Fibroblast of lung (primary cell): Measurements from ENCODE around the gene EGR4. TPM values are rescaled to one million over a fixed set of nuclear protein-coding genes. Genes with fewer than 3 reads are reported as not detected.

Experiments
- DNase-seq, 2 donors: peaks; one replicate each; pipeline versions ENCODE4 v3.0.0 to v3.0.0-alpha.2; 2010; ENCODE audit warnings: low read depth in 2 of 2
- H2AFZ ChIP-seq: 2 replicates; pipeline ENCODE4 v1.5.1; 2012; ENCODE audit warnings: low read length, control low read depth, inconsistent platforms
- H3K27ac ChIP-seq: 2 replicates; pipeline ENCODE4 v1.5.1; 2011; ENCODE audit warnings: low read length, control low read depth; ENCODE audit not compliant: insufficient read depth
- H3K27me3 ChIP-seq: 2 replicates; pipeline ENCODE4 v1.5.1; 2011; ENCODE audit warnings: mild to moderate bottlenecking, low read length; ENCODE audit not compliant: control insufficient read depth, insufficient read depth
- H3K36me3 ChIP-seq: 2 replicates; pipeline ENCODE4 v1.5.1; 2011; ENCODE audit warnings: low read length; ENCODE audit not compliant: control insufficient read depth, insufficient read depth
- H3K4me1 ChIP-seq: 2 replicates; pipeline ENCODE4 v1.5.1; 2011; ENCODE audit warnings: low read length; ENCODE audit not compliant: control insufficient read depth, insufficient read depth; ENCODE audit errors: extremely low read depth
- H3K4me2 ChIP-seq: 2 replicates; pipeline ENCODE4 v1.5.1; 2011; ENCODE audit warnings: low read length, control low read depth; ENCODE audit not compliant: insufficient read depth; ENCODE audit errors: extremely low read depth
- H3K4me3 ChIP-seq, 4 experiments: fragments of 200-600 bp in 1 of 4; sonication (generic) in 1 of 4; replicated peaks in 1 of 4; 2 replicates each; pipeline ENCODE4 v1.5.1; 2011 to 2016; ENCODE audit warnings: low read length in 4 of 4, low read depth in 3 of 4, mild to moderate bottlenecking in 3 of 4, control low read depth in 2 of 4, inconsistent platforms in 1 of 4, mixed read lengths in 1 of 4; ENCODE audit not compliant: insufficient read depth in 1 of 4; ENCODE audit errors: control extremely low read depth in 1 of 4
- H3K79me2 ChIP-seq: 2 replicates; pipeline ENCODE4 v1.5.1; 2012; ENCODE audit warnings: mild to moderate bottlenecking, low read length, inconsistent platforms; ENCODE audit not compliant: control insufficient read depth, insufficient read depth
- H3K9ac ChIP-seq: 2 replicates; pipeline ENCODE4 v1.5.1; 2011; ENCODE audit warnings: mild to moderate bottlenecking, low read length, control low read depth; ENCODE audit not compliant: insufficient read depth
- H3K9me3 ChIP-seq: 2 replicates; pipeline ENCODE4 v1.5.1; 2012; ENCODE audit warnings: low read depth, low read length; ENCODE audit not compliant: control insufficient read depth, insufficient read depth
- H4K20me1 ChIP-seq: 2 replicates; pipeline ENCODE4 v1.5.1; 2011; ENCODE audit warnings: low read length; ENCODE audit not compliant: control insufficient read depth, insufficient read depth; ENCODE audit errors: extremely low read depth
- EZH2 ChIP-seq: IDR thresholded peaks from 2 replicates; pipeline ENCODE4 v1.5.1; 2012; ENCODE audit warnings: low read length, control low read depth, mild to moderate bottlenecking; ENCODE audit errors: missing control alignments
- polyA plus RNA-seq, 2 donors: library from polyadenylated mRNA; depleted of rRNA in 1 of 2; stranded (reverse) in 1 of 2; unstranded in 1 of 2; fragments of >200 nt; gene quantifications; 2 replicates each; pipeline ENCODE4 v1.2.1, GENCODE V29; 2011 to 2012; ENCODE audit warnings: missing spikeins in 1 of 2
- total RNA-seq: library from RNA; depleted of rRNA; stranded (reverse); fragments of >200 nt; gene quantifications from 2 replicates; pipeline ENCODE4 v1.2.1, GENCODE V29; 2014
- TF ChIP-seq, protein P1 (sequence below), 2 donors: IDR thresholded peaks in 1 of 2; conservative IDR thresholded peaks in 1 of 2; 1 replicate in 1 of 2; 2 replicates in 1 of 2; pipeline ENCODE4 v1.5.1; 2011 to 2012; ENCODE audit warnings: low read length in 2 of 2, control low read depth in 1 of 2, inconsistent platforms in 1 of 2, low read depth in 1 of 2, mild to moderate bottlenecking in 1 of 2

Gene EGR4
- total and polyA plus RNA-seq, 2 donors (not counting 1 experiment from before 2014, with no cell fraction given), result not detected

DNA sequence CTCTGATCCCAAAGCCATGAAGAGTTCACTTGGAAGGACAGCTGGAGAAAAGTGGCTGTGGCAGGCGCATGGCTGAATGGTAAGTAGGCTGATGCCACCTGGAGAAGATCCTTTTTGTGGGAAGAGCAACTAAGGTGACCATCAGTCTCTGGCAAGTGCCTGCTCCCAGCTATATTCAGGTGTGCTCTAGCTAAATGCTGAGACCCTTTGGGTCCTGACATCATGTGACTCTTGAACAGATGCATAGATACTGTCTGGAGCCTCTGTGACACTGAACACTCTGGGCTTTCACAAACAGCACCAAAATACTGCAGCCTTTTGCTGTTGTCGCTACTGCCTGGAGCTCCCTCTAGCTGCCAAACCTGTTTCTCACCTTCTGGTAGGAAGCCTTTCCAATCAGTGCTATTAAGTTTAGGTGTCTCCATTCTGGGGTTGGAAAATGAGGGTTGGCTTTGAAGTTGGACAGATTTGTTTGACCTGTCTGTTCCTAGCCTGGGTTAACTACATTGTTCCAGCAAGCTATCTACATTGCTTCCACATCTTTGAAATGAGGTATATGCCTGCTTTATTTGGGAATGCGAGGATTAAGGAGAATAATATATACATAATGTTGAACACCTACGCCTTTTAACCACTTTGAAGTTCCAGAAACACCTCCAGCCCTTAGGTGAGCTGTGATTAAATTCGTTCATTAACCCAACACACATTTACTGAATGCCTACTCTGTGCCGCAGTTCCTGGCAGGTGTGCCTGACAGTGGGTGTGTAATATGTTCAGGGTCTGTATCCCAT is 3.1 kb downstream of the EGR4 start:
- no peak overlapping the region for H3K4me2 ChIP-seq
- no peak overlapping the region for H2AFZ ChIP-seq
- TF ChIP-seq, protein P1, sequence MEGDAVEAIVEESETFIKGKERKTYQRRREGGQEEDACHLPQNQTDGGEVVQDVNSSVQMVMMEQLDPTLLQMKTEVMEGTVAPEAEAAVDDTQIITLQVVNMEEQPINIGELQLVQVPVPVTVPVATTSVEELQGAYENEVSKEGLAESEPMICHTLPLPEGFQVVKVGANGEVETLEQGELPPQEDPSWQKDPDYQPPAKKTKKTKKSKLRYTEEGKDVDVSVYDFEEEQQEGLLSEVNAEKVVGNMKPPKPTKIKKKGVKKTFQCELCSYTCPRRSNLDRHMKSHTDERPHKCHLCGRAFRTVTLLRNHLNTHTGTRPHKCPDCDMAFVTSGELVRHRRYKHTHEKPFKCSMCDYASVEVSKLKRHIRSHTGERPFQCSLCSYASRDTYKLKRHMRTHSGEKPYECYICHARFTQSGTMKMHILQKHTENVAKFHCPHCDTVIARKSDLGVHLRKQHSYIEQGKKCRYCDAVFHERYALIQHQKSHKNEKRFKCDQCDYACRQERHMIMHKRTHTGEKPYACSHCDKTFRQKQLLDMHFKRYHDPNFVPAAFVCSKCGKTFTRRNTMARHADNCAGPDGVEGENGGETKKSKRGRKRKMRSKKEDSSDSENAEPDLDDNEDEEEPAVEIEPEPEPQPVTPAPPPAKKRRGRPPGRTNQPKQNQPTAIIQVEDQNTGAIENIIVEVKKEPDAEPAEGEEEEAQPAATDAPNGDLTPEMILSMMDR (conservative IDR thresholded peaks at IDR 0.05 in 1 of 2, IDR thresholded peaks at IDR 0.05 in 1 of 2; ENCODE audit: low read depth in 1 of 2, low read length in 2 of 2), result peak; percentile 45 to 78
- TF ChIP-seq EZH2, result peak; percentile 66
- no peaks in the 10 kb centered on the region for H3K4me1 ChIP-seq
- H4K20me1 ChIP-seq, result no peaks in the 10 kb centered on the region
- no peak overlapping the region for H3K4me3 ChIP-seq
- H3K36me3 ChIP-seq, result no peaks in the 10 kb centered on the region
- H3K9ac ChIP-seq, result no peak overlapping the region
- peaks cover 56% of the 10 kb centered on the region for H3K27me3 ChIP-seq
- H3K79me2 ChIP-seq, result no peaks in the 10 kb centered on the region
- H3K27ac ChIP-seq, result no peak overlapping the region
- peak; percentile 25 to 38 for DNase-seq
- no peaks in the 10 kb centered on the region for H3K9me3 ChIP-seq

DNA sequence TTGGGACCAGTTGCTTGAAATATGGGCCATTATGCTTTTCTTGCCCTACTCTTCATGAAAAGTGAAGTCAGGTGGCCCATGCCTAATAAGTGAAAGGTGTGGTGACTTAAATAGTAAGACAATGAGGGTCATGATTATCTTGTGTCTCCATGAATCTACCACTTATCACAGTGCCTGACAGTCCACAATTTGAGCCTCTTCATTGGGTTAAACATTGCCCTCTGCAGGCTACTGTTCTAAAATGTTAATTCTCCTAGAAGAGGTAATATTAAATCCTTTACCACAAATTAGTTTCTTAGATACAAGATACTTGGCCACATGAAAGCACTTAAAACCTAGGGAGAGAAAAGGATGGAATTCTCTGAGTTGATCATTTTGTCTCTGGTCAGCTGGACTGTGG is 4.0 kb downstream of the EGR4 start:
- Histone ChIP-seq H3K4me3 (no peak overlapping the region), H3K9me3 (no peaks in the 10 kb centered on the region), H3K9ac (no peak overlapping the region), H3K27me3 (peaks cover 52% of the 10 kb centered on the region), H2AFZ (no peak overlapping the region), H3K4me1 (no peaks in the 10 kb centered on the region), H3K27ac (no peak overlapping the region), H3K79me2 (no peaks in the 10 kb centered on the region), H3K36me3 (no peaks in the 10 kb centered on the region), H3K4me2 (no peak overlapping the region), H4K20me1 (no peaks in the 10 kb centered on the region)
- DNase-seq, result no peak
- no peak for TF ChIP-seq EZH2
- TF ChIP-seq, protein P1 (conservative IDR thresholded peaks at IDR 0.05 in 1 of 2, IDR thresholded peaks at IDR 0.05 in 1 of 2; ENCODE audit: low read depth in 1 of 2, low read length in 2 of 2), result peak in 1 of 2 donors; percentile 5

GRCh38 chr2:73286134-73286655 is 7.2 kb downstream of the EGR4 start:
- H3K4me3 ChIP-seq, result no peak overlapping the region
- H2AFZ ChIP-seq, result no peak overlapping the region
- H4K20me1 ChIP-seq, result no peaks in the 10 kb centered on the region
- no peak overlapping the region for H3K4me2 ChIP-seq
- H3K9ac ChIP-seq, result no peak overlapping the region
- H3K9me3 ChIP-seq, result no peaks in the 10 kb centered on the region
- H3K79me2 ChIP-seq, result no peaks in the 10 kb centered on the region
- DNase-seq, result no peak
- H3K27ac ChIP-seq, result no peak overlapping the region
- TF ChIP-seq, protein P1 (conservative IDR thresholded peaks at IDR 0.05 in 1 of 2, IDR thresholded peaks at IDR 0.05 in 1 of 2; ENCODE audit: low read depth in 1 of 2, low read length in 2 of 2), result no peak
- TF ChIP-seq EZH2, result no peak
- H3K27me3 ChIP-seq, result peaks cover 34% of the 10 kb centered on the region
- no peaks in the 10 kb centered on the region for H3K36me3 ChIP-seq
- no peaks in the 10 kb centered on the region for H3K4me1 ChIP-seq
